ENCODE measurements around the gene ZBTB7B.
A peak's percentile ranks its signal among the peaks of the same experiment; 100 is the strongest.

ZBTB7B gene

GRCh38 chr1:155019377-155020245, 17.0 kb downstream of the ZBTB7B start:
- TF ChIP-seq, protein P1, sequence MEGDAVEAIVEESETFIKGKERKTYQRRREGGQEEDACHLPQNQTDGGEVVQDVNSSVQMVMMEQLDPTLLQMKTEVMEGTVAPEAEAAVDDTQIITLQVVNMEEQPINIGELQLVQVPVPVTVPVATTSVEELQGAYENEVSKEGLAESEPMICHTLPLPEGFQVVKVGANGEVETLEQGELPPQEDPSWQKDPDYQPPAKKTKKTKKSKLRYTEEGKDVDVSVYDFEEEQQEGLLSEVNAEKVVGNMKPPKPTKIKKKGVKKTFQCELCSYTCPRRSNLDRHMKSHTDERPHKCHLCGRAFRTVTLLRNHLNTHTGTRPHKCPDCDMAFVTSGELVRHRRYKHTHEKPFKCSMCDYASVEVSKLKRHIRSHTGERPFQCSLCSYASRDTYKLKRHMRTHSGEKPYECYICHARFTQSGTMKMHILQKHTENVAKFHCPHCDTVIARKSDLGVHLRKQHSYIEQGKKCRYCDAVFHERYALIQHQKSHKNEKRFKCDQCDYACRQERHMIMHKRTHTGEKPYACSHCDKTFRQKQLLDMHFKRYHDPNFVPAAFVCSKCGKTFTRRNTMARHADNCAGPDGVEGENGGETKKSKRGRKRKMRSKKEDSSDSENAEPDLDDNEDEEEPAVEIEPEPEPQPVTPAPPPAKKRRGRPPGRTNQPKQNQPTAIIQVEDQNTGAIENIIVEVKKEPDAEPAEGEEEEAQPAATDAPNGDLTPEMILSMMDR (IDR thresholded peaks at IDR 0.05; ENCODE audit: control insufficient read depth, extremely low read depth, insufficient read depth) = no peak
- DNase-seq (ENCODE audit: low read depth) = no peak
- H3K4me3 ChIP-seq (ENCODE audit: low read depth, low read length) = no peak overlapping the region

- H3K4me3 ChIP-seq (ENCODE audit: low read depth, low read length) = no peak overlapping the region
- TF ChIP-seq, protein P1 (IDR thresholded peaks at IDR 0.05; ENCODE audit: control insufficient read depth, extremely low read depth, insufficient read depth) = no peak
- DNase-seq (ENCODE audit: low read depth) = no peak
Measured at GRCh38 chr1:155022136-155022926, 19.7 kb downstream of the ZBTB7B start.

- DNase-seq (ENCODE audit: low read depth) = peak; percentile 84
- TF ChIP-seq, protein P1 (IDR thresholded peaks at IDR 0.05; ENCODE audit: control insufficient read depth, extremely low read depth, insufficient read depth) = no peak
- no peak overlapping the region for H3K4me3 ChIP-seq (ENCODE audit: low read depth, low read length)
Measured at GRCh38 chr1:155022927-155023236, 20.3 kb downstream of the ZBTB7B start.

DNA sequence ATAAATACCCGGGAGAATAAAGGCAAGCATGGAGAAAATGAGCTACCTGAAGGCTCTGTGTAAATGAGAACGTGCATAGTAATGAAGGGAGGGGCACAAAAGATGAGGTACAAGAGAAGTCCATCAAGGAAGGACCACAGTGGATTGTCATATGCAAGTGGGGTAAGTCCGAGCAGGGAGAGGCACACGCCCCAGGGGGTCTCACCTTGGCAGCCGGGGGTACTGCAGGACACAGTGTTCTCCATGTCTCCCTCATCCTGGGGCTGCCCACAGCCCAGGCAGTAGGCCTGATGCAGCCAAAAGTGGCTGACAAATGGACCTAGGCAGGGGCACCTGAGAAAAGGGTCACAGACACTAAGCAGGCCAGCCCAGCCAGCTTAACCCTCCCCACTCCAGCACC, 21.0 kb downstream of the ZBTB7B start:
- H3K4me3 ChIP-seq (ENCODE audit: low read depth, low read length) = no peak overlapping the region
- TF ChIP-seq, protein P1 (IDR thresholded peaks at IDR 0.05; ENCODE audit: control insufficient read depth, extremely low read depth, insufficient read depth) = no peak
- DNase-seq (ENCODE audit: low read depth) = no peak

- no peak overlapping the region for H3K4me3 ChIP-seq (ENCODE audit: low read depth, low read length)
- TF ChIP-seq, protein P1 (IDR thresholded peaks at IDR 0.05; ENCODE audit: control insufficient read depth, extremely low read depth, insufficient read depth) = no peak
- DNase-seq (ENCODE audit: low read depth) = no peak
Measured at GRCh38 chr1:155024315-155024714, 21.7 kb downstream of the ZBTB7B start.

DNA sequence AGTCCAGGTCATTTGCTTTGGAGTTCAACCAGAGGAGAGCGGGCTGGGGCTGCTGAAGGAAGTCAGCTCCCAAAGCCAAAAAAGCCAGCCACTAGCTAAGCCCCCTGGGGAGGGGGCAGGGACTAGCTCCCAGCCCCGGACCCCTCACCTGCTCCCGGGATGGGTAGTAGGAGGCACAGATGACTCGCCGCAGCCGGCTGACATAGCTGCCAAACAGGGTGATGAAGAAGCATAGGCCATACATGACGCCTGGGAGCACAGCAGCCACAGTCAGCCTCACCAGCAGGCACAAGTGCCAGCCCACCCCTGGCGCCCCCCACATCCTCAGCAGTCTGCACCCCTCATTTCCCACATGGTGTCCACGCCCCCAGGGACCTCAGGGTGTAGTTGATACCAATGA, 23.6 kb downstream of the ZBTB7B start:
- TF ChIP-seq, protein P1 (IDR thresholded peaks at IDR 0.05; ENCODE audit: control insufficient read depth, extremely low read depth, insufficient read depth) = no peak
- DNase-seq (ENCODE audit: low read depth) = no peak
- no peak overlapping the region for H3K4me3 ChIP-seq (ENCODE audit: low read depth, low read length)

Data from LNCaP clone FGC (cell line).